Right kidney (tissue), 9 donors: ENCODE data around the gene CHCHD10.
A peak's percentile ranks its signal among the peaks of the same experiment; 100 is the strongest.

ENCODE experiments used
- DNase-seq: peaks from one replicate; pipeline ENCODE4 v3.0.0-alpha.2; 2016
- long read RNA-seq, 8 donors: transcript quantifications; one replicate each; lab custom pipeline, GENCODE V29; 2026

Gene CHCHD10
- long read RNA-seq, donor 1, transcript CHCHD10-205 (2 exons, 490 nt), result minor isoform, 5 of 121 reads
- long read RNA-seq, donor 1, transcript CHCHD10-202 (4 exons, 1,171 nt), result major isoform, 99 of 121 reads
- long read RNA-seq, donor 1, partial matches to known transcripts, result 6 of 121 reads
- long read RNA-seq, donor 1, other reads (novel, unspliced or antisense), result 9 of 121 reads
- long read RNA-seq, donor 2, transcript CHCHD10-202 (4 exons, 1,171 nt), result major isoform, 73 of 87 reads
- long read RNA-seq, donor 2, partial matches to known transcripts, result 10 of 87 reads
- long read RNA-seq, donor 2, other reads (novel, unspliced or antisense), result 0 of 87 reads
- long read RNA-seq, donor 3, transcript CHCHD10-202 (4 exons, 1,171 nt), result major isoform, 57 of 58 reads
- long read RNA-seq, donor 3, partial matches to known transcripts, result 0 of 58 reads
- long read RNA-seq, donor 3, other reads (novel, unspliced or antisense), result 0 of 58 reads
- long read RNA-seq, donor 4, transcript CHCHD10-202 (4 exons, 1,171 nt), result major isoform, 83 of 92 reads
- long read RNA-seq, donor 4, partial matches to known transcripts, result 5 of 92 reads
- long read RNA-seq, donor 4, other reads (novel, unspliced or antisense), result 0 of 92 reads
- long read RNA-seq, donor 5, transcript CHCHD10-202 (4 exons, 1,171 nt), result major isoform, 138 of 154 reads
- long read RNA-seq, donor 5, partial matches to known transcripts, result 12 of 154 reads
- long read RNA-seq, donor 5, other reads (novel, unspliced or antisense), result 0 of 154 reads
- long read RNA-seq, donor 6, transcript CHCHD10-202 (4 exons, 1,171 nt), result major isoform, 131 of 185 reads
- long read RNA-seq, donor 6, transcript CHCHD10-205 (2 exons, 490 nt), result minor isoform, 9 of 185 reads
- long read RNA-seq, donor 6, partial matches to known transcripts, result 28 of 185 reads
- long read RNA-seq, donor 6, other reads (novel, unspliced or antisense), result 16 of 185 reads
- long read RNA-seq, donor 7, transcript CHCHD10-205 (2 exons, 490 nt), result minor isoform, 10 of 203 reads
- long read RNA-seq, donor 7, transcript CHCHD10-202 (4 exons, 1,171 nt), result major isoform, 160 of 203 reads
- long read RNA-seq, donor 7, partial matches to known transcripts, result 31 of 203 reads
- long read RNA-seq, donor 7, other reads (novel, unspliced or antisense), result 0 of 203 reads
- long read RNA-seq, donor 8, transcript CHCHD10-202 (4 exons, 1,171 nt), result major isoform, 108 of 125 reads
- long read RNA-seq, donor 8, transcript CHCHD10-205 (2 exons, 490 nt), result minor isoform, 6 of 125 reads
- long read RNA-seq, donor 8, partial matches to known transcripts, result 11 of 125 reads
- long read RNA-seq, donor 8, other reads (novel, unspliced or antisense), result 0 of 125 reads

GRCh38 chr22:23767673-23768548 lies at the start of gene CHCHD10:
CHCHD10 (minus strand) TSS chr22:23767972; CDS start chr22:23767874, 98 bp downstream.
- DNase-seq, result peak; percentile 97

- DNase-seq, result no peak
Measured at GRCh38 chr22:23817146-23817545, 49.4 kb upstream of the CHCHD10 start.

- DNase-seq, result no peak
Measured at GRCh38 chr22:23816156-23816976, 48.6 kb upstream of the CHCHD10 start.

- DNase-seq, result no peak
Measured at GRCh38 chr22:23815541-23816155, 47.9 kb upstream of the CHCHD10 start.

- DNase-seq, result no peak
Measured at GRCh38 chr22:23812378-23812777, 44.6 kb upstream of the CHCHD10 start.

GRCh38 chr22:23806837-23807236 lies 39.1 kb upstream of the CHCHD10 start:
- DNase-seq, result no peak

- DNase-seq, result no peak
Measured at GRCh38 chr22:23804781-23805291, 37.1 kb upstream of the CHCHD10 start.

- no peak for DNase-seq
Measured at GRCh38 chr22:23803001-23803819, 35.4 kb upstream of the CHCHD10 start.

GRCh38 chr22:23801886-23802377 lies 34.2 kb upstream of the CHCHD10 start:
- no peak for DNase-seq

- no peak for DNase-seq
Measured at GRCh38 chr22:23801238-23801821, 33.6 kb upstream of the CHCHD10 start.

- DNase-seq, result no peak
Measured at GRCh38 chr22:23800297-23801237, 32.8 kb upstream of the CHCHD10 start.

- no peak for DNase-seq
Measured at GRCh38 chr22:23796461-23796860, 28.7 kb upstream of the CHCHD10 start.

GRCh38 chr22:23793326-23793725 lies 25.6 kb upstream of the CHCHD10 start:
- DNase-seq, result no peak

- DNase-seq, result no peak
Measured at GRCh38 chr22:23791738-23792645, 24.2 kb upstream of the CHCHD10 start.

GRCh38 chr22:23790819-23791737 lies 23.3 kb upstream of the CHCHD10 start:
- no peak for DNase-seq
